HG02623 (cell line): ENCODE data around the gene HNRNPA1.
A peak's percentile ranks its signal among the peaks of the same experiment; 100 is the strongest.
"Not testable (repeated sequence)": the region's sequence is repeated elsewhere in the genome, so short reads cannot be mapped to it uniquely, and the experiment has no call there.

Source experiments
- ATAC-seq: cut with Tn5 transposase; IDR thresholded peaks from one replicate; pipeline ENCODE4 v1.9.1; 2021; ENCODE audit warnings: moderate library complexity; ENCODE audit not compliant: unreplicated experiment

HNRNPA1 gene

GRCh38 chr12:54273981-54274380, 6.5 kb upstream of the HNRNPA1 start:
- ATAC-seq, result no peak

DNA sequence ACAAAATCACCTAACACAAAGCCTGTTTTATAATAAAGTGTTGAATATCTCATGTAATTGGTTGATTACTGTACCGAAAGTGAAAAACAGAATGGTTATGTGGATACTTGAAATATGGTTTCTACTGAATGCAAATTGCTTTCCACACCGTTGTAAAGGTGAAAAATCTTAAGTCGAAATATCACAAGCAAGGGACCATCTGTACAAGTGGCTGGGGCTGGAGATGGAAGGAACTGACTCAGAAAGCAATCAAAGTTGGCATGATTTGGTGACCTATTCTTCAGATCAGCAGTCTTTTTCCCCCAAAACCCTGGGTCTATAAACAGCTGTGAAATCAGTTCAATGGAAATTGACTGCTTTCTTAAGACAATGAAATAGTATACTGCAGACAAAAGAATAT, 4.2 kb upstream of the HNRNPA1 start:
- ATAC-seq, result no peak

GRCh38 chr12:54277823-54278276, 2.7 kb upstream of the HNRNPA1 start:
- no peak for ATAC-seq

GRCh38 chr12:54279227-54279631, 1.3 kb upstream of the HNRNPA1 start:
- no peak for ATAC-seq

GRCh38 chr12:54279632-54280467, 676 bp upstream of the HNRNPA1 start, which contains the start of gene CBX5:
Gene CBX5 (minus strand): TSS chr12:54280122. CDS start chr12:54257650, 22,472 bp downstream.
- peak; percentile 72 for ATAC-seq

- not testable (repeated sequence) for ATAC-seq
Measured at GRCh38 chr12:54281261-54281638, 724 bp downstream of the HNRNPA1 start.

GRCh38 chr12:54281694-54282093, 1.2 kb downstream of the HNRNPA1 start:
- not testable (repeated sequence) for ATAC-seq

DNA sequence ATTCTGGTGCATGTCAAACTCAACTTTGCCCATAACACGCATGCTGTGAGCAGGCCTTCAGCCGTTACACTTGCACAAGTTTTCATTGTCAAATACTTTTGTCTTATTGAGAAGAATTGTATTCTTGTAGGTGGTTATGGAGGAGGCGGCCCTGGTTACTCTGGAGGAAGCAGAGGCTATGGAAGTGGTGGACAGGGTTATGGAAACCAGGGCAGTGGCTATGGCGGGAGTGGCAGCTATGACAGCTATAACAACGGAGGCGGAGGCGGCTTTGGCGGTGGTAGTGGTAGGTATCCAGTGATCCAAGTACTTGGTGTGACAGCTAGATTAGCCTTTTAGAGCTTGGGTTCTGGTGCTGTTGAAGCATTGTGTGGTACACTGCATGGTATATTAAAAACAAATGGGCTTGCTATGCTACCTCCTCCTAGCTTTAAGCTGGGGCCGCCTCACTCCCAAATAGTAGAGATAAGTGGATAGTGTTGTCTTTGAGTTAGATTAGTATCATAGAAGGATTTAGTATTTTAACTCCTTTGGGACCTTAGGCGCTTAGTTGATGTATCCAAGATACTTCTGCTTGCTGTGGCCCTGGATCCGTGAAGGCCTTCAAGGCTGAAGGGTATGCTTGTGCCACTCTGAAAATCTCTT, 2.5 kb downstream of the HNRNPA1 start:
- ATAC-seq, result no peak

GRCh38 chr12:54284070-54284780, 3.7 kb downstream of the HNRNPA1 start:
- not testable (repeated sequence) for ATAC-seq

DNA sequence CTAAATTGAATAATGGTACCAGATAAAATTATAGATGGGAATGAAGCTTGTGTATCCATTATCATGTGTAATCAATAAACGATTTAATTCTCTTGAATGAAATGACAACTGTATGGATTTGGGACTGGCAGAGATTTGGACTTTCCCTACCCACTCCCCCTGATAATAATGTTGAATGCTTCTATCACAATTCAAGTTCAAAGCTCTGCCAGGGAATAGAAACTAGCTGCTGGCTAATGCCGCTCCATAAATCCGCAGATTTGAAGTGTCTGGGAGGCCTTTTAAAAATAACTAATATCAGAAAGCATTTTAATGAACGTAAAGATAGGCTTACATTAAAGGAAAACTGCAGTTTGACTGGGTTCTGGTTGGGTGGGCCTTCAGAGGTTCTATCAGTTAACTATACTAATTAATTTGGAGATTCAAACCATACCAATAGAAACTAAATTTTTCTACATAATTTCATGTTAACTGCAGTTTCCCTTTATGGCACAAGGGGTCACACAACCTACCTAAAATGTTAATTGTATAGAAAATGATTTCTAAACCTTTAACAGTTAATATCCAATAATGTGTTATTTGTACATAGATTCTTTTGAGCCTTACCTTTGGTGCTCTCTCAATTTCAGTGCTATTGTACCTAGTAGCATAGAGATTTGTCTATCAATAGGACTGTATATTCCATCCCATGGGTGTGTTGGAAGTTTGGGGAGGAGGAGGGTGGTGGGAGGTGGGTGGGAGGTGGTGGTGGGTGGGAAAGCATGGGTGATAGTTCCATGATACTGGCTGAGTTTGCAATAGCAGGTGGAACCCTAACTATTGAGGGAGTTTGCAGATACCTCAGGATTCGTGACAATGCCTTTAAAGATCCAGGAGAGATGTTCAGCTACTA, 4.9 kb downstream of the HNRNPA1 start:
- ATAC-seq, result no peak

DNA sequence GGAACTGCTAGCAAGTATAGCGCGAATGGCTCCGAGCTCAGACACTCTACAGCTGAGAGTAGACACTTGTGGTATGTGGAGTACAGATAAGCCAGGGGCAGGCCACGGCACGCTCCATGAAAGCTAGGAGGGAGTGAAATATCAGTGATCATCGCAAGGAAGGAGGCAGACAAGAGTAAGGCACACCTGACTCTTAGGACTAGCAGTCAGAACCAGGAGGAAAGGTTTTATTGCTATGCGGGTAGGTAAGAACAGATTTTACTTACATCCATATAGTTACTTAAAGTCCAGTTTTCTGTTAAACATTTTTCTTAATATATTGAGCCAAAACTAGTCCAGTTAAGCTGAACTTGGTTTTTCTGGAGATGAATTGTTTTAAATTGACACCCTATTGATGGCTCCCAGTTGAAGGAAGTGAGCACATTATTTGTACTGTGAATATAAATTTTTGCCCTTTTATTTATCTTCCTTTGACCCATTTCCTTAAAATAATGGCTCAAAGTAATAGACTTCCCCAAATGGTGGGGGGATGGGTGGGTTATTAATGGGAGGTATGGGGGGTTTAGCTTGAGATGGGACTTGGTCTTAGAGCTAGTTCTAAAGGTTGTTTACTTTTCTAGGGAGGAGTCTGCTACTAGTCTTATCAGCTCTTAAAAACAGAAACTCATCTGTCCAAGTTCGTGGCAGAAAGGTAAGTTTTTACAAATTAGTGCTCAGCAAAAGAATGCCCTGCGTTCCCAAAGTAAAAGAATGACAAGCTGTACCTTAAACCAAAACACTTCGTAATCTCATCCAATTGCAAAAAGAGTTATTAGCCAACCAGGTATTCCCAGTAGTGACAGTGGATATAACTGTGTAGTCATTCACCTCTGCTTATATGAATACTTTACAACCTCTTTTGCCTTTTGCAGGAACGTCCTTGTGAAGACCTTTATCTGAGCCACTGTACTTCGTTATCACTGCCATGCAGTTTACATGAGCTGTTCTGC, 5.8 kb downstream of the HNRNPA1 start:
- ATAC-seq, result no peak

- ATAC-seq, result no peak
Measured at GRCh38 chr12:54287261-54288157, 7.0 kb downstream of the HNRNPA1 start.

GRCh38 chr12:54292083-54292930, 11.8 kb downstream of the HNRNPA1 start:
- no peak for ATAC-seq

DNA sequence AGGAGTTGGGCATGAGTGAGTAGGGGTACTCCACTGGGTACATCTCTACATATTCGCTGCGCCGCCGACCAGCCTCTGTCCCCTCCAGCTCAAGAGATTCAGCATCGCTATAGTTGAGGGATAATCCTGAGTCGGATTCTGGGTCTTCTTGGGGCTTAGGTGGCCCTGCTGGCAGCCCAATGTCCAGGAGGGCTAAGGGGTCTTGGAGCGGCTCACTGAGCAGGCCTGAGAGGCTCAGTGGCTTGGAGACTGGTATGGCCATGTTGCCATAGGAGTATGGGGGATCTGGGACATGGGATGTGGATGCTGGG, 12.4 kb downstream of the HNRNPA1 start:
- ATAC-seq, result no peak

GRCh38 chr12:54294152-54294952, 13.8 kb downstream of the HNRNPA1 start:
- no peak for ATAC-seq

DNA sequence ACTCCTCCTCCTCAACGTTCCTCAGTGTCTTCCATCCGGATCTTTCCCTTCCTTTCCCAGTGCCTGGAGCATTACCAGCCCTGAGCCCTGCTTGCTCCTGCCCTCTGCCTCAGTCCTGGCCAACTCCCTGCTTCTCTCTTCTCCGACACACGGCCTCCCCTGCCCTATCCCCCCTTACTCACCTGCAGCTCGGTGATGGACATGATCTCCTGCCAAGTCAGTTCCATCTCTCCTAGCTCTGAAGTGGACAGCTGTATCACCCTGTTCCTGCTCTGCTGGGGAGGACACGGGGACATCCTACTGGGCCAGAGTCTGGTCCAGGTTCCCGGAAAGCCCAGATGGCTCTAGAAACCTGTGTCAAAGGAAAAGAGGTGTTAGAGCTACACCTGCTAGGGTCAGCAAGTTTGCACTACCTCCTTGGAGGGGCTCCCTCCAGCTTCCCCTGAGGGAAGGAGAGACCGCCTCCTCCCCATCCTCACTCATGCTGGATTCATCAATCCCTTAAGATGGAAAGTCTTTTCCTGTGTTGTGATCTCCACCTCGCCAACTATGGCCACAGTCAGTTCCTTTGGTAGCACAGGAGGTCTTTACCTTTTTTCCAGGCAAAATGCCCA, 14.5 kb downstream of the HNRNPA1 start:
- ATAC-seq, result no peak
